CD4-positive, alpha-beta T cell treated with Interleukin-2 at 100 ng/mL for 4 hours (primary cell): Measurements from ENCODE around the gene MYO1F.
"Not testable (repeated sequence)": the region's sequence is repeated elsewhere in the genome, so short reads cannot be mapped to it uniquely, and the experiment has no call there.

Experiments
- DNase-seq: peaks from one replicate; pipeline ENCODE4 v3.0.0-alpha.2; 2020; ENCODE audit warnings: low spot score

MYO1F gene

DNA sequence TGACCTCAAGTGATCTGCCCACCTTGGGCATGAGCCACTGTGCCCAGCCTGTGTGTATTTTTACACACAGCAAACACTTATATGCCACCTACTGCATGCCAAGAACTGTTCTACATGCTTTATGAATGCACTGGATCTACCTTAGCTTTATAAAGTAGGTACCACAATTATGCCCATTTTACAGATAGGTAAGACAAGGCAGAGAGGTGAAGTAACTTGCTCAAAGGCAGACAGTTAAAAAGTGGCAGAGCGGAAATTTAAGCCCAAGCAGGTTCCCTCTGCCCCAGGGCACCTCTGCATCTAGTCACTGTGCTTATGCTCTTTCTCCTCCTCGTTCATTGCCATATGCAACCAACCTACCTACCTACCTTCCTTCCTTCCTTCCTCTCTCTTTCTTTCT is 22.8 kb upstream of the MYO1F start:
- no peak for DNase-seq

- no peak for DNase-seq
These were observed 18.9 kb upstream of the MYO1F start for GRCh38 chr19:8596168-8596567.

GRCh38 chr19:8595651-8596050 is 18.4 kb upstream of the MYO1F start:
- no peak for DNase-seq

DNA sequence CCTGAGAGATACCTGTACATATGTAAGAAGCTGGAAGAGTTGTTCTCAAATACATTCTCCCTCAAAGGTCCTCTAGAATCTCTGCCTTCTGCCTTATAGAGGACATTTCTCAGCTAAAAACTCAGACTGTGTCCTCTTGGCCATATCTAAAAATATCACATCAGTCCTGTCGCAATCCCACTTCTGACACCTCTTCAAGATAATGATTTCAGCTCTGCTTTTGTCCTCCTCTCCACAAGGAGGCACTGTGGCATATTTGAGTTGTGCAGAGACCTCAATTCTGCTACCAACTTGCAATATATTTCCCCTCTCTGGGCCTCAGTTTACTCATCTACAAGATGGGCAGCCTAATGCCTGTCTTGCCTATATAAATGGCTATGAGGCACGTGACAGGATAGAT is 16.7 kb upstream of the MYO1F start:
- DNase-seq, result no peak

DNA sequence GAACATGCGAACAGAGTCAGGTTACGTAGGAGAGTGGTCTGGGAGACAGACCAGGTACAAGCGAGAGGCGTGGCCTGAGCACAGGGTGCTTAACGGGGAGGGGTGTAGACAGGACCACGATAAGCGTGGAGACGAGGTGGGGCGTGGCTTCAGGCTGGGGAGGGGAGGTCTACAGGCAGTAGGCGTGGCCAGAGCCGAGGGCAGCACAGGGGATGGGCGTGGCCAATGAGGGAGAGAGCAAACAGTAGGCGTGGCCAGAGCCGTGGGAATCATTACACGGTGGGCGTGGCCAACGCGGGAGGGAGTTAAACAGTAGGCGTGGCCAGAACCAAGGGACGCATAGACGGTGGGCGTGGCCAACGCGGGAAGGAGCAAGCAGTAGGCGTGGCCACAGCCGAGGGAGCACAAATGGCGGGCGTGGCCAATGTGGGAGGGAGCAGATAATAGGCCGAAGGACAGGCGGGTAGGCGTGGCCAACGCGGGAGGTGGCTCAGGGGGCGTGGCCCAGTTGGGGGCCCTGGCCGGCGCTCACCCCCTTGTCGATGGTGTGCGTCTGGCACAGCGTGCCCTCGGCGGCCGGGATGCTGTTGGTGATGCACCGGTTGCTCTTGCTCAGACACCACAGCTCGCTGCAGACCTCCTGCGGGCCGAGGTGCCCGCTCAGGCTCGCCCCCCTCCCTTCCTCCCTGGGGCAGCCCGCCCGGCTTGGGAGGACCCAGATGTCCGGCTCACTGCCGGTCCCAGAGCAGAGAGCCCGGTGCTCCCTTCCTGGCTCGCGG is 15.2 kb upstream of the MYO1F start:
- peak; percentile 95 for DNase-seq

GRCh38 chr19:8589177-8589714 is 12.0 kb upstream of the MYO1F start:
- no peak for DNase-seq

- peak; percentile 74 for DNase-seq
These were observed 8.9 kb upstream of the MYO1F start for GRCh38 chr19:8585894-8586750.

- no peak for DNase-seq
These were observed 8.0 kb upstream of the MYO1F start for GRCh38 chr19:8584965-8585893.

- peak; percentile 86 for DNase-seq
These were observed 3.6 kb upstream of the MYO1F start for GRCh38 chr19:8580710-8581281.

DNA sequence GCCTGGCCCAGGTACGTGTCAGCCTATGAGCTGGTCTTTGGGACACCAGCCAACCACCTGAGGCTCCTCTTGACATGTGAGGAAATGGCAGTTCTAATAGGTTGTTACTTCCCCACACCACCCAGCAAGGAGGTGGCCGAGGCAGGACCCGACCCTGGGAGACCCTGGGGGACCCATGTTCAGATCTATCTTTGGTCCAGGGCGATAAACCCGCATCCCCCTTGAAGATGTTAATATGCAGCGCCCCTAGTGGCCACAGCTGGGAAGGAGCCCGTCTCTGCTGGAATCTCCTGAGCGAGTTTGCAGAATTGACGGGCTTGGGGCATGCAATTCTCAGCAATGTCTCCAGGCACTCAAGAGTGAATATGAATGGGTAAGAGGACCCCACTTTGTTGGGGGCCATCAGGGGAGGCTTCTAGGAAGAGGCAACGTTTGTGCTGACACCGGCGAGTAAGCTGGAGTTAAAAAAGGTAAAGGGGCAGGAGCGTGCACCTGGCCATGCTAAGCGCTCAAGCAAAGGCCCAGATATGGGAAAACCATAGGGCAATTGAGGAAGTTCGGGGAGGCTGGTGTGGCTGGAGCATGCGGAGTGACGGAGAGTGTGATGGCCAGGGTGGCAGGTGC is 1.5 kb upstream of the MYO1F start:
- peak; percentile 87 for DNase-seq

GRCh38 chr19:8577741-8578140 is 499 bp upstream of the MYO1F start:
- no peak for DNase-seq

DNA sequence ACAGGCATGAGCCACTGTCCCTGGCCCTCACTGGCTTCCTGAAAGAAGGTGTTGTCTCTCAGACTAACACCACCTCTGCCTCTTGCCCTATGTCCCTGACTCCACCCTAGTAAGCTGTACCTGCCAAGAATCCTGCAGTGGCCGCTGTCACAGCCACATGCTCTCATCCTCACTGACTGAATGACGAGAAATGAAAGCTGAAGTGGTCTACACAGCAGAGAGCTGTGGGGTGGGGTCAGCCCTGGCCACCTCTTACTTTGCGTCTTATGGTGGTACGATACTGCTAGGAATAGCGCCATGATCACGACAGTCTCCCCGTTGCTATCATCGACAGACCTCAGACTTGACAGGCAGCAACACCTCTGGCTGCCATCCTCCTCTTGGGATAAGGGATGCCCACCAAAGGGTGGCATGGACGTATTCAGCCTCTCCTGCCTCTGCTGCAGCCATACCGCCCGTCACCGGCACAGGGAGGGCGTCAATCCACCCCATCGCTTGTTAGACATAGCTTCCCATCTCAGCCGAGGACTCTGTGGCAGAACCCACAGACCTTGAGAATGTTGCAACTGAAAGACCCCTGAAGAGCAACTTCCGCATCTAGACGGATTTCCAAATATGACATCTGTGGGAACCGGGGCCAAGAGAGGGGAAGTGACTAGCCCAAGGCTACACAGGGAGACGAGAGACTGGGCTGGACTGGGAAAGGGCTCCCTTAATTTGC is 809 bp downstream of the MYO1F start:
- DNase-seq, result peak; percentile 25

GRCh38 chr19:8575467-8575997 is 1.7 kb downstream of the MYO1F start:
- peak; percentile 79 for DNase-seq

DNA sequence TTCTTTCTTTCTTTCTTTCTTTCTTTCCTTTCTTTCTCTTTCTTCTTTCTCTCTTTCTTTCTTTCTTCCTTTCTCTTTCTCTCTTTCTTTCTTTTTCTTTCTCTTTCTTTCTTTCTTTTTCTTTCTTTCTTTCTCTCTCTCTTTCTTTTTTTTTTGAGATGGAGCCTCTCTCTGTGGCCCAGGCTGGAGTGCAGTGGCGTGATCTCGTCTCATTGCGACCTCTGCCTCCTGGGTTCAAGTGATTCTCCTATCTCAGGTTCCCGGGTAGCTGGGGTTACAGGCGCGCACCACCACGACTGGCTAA is 2.7 kb downstream of the MYO1F start:
- DNase-seq, result not testable (repeated sequence)

- peak; percentile 43 for DNase-seq
These were observed 3.9 kb downstream of the MYO1F start for GRCh38 chr19:8573316-8573715.

DNA sequence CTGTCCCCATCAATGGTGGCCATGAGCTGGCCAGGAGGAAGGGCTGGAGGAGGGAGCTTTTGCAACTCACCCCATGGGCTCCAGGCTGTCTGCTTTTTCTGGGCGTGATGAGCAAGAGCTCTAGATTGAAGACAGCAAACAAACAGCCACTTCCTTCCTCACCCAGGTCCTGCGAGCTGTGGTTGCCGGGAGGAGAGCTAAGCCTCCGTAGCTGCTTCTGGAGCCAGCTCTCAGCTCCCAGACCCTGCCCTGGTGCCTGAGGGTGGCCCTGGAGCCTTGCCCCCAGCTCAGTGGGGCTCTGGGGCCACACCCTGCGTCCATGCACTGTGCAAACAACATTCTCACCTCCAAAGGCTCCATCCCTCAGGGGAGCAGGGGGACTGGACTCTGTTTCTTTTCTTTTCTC is 6.2 kb downstream of the MYO1F start:
- peak; percentile 75 for DNase-seq

- DNase-seq, result peak; percentile 90
These were observed 8.0 kb downstream of the MYO1F start for GRCh38 chr19:8569066-8569771.

GRCh38 chr19:8567522-8568172 is 9.6 kb downstream of the MYO1F start:
- no peak for DNase-seq

- DNase-seq, result no peak
These were observed 10.4 kb downstream of the MYO1F start for GRCh38 chr19:8566855-8567254.
